ENCODE data around the gene GDPD3. TPM values are rescaled to one million over a fixed set of nuclear protein-coding genes. Genes with fewer than 3 reads are reported as not detected.
A peak's percentile ranks its signal among the peaks of the same experiment; 100 is the strongest.

GDPD3 gene
- total and polyA plus RNA-seq, 2 of the 13 experiments (the other 11 are each of a cell fraction or from before 2014, with no cell fraction given) = 18.7 to 20.6 TPM

GRCh38 chr16:30065102-30065942 lies 48.0 kb downstream of the GDPD3 start, which contains the start of gene ALDOA (continued):
- TF ChIP-seq HMG20A (CRISPR knock-in tag; IDR thresholded peaks at IDR 0.05; ENCODE audit: borderline replicate concordance) = peak; percentile 27; the same call in 1 of the 2 replicates
- TF ChIP-seq EP300 (IDR thresholded peaks at IDR 0.05; ENCODE audit: low read depth in 2 of 2, low read length in 2 of 2) = peak; percentile 3 to 87
- TF ChIP-seq EP300 (CRISPR knock-in tag; IDR thresholded peaks at IDR 0.05; ENCODE audit: borderline replicate concordance) = peak; percentile 90
- peak; percentile 74; the same call in 1 of the 2 replicates for TF ChIP-seq NCOR1 (IDR thresholded peaks at IDR 0.05; ENCODE audit: borderline replicate concordance, low read length)
- TF ChIP-seq ZBTB26 (CRISPR knock-in tag; IDR thresholded peaks at IDR 0.05; ENCODE audit: borderline replicate concordance) = peak; percentile 86
- peak; percentile 99 for TF ChIP-seq ELF3 (CRISPR knock-in tag; IDR thresholded peaks at IDR 0.05)
- TF ChIP-seq ZNF331 (CRISPR knock-in tag; IDR thresholded peaks at IDR 0.05) = peak; percentile 87
- TF ChIP-seq TCF7L2 (IDR thresholded peaks at IDR 0.05; ENCODE audit: low read depth, low read length) = no peak
- peak; percentile 89 for TF ChIP-seq ZNF205 (CRISPR knock-in tag; IDR thresholded peaks at IDR 0.05)
- TF ChIP-seq RBM22 (optimal IDR thresholded peaks at IDR 0.05; ENCODE audit: low read length) = peak; percentile 87
- TF ChIP-seq ZNF776 (CRISPR knock-in tag; IDR thresholded peaks at IDR 0.05) = peak; percentile 99
- 0 out of 2 replicates have a peak, but pooled peaks have one; percentile 65 for TF ChIP-seq PREB (CRISPR knock-in tag; IDR thresholded peaks at IDR 0.05)
- peak; percentile 97 for TF ChIP-seq MTERF4 (CRISPR knock-in tag; IDR thresholded peaks at IDR 0.05)
- TF ChIP-seq ZNF552 (CRISPR knock-in tag; IDR thresholded peaks at IDR 0.05; ENCODE audit: borderline replicate concordance) = peak; percentile 98
- TF ChIP-seq NFIC (IDR thresholded peaks at IDR 0.05; ENCODE audit: low read length) = 0 out of 2 replicates have a peak, but pooled peaks have one; percentile 37
- TF ChIP-seq NBN (conservative IDR thresholded peaks at IDR 0.05) = no peak
- peak; percentile 47; the same call in 1 of the 2 replicates for TF ChIP-seq ZNF292 (CRISPR knock-in tag; IDR thresholded peaks at IDR 0.05; ENCODE audit: borderline replicate concordance, low read depth)
- peak; percentile 93 for TF ChIP-seq PAXIP1 (CRISPR knock-in tag; conservative IDR thresholded peaks at IDR 0.05)
- no peak for TF ChIP-seq ZKSCAN1 (IDR thresholded peaks at IDR 0.05; ENCODE audit: low read length)
- peak; percentile 79; the same call in 1 of the 2 replicates for TF ChIP-seq RNF219 (CRISPR knock-in tag; IDR thresholded peaks at IDR 0.05)
- no peak for TF ChIP-seq ZNF652 (CRISPR knock-in tag; IDR thresholded peaks at IDR 0.05; ENCODE audit: borderline replicate concordance, low read depth)

Data from HepG2 (cell line).